Stimulated activated CD8-positive, alpha-beta memory T cell treated with anti-CD3 and anti-CD28 coated beads, Interleukin-15, amount 100 ng/mL, for 4 hours (primary cell): ENCODE results near the gene CDH23.

Experiments
- DNase-seq, 2 donors: peaks; one replicate each; pipeline ENCODE4 v3.0.0-alpha.2; 2020; ENCODE audit warnings: low read depth in 2 of 2

Gene CDH23

DNA sequence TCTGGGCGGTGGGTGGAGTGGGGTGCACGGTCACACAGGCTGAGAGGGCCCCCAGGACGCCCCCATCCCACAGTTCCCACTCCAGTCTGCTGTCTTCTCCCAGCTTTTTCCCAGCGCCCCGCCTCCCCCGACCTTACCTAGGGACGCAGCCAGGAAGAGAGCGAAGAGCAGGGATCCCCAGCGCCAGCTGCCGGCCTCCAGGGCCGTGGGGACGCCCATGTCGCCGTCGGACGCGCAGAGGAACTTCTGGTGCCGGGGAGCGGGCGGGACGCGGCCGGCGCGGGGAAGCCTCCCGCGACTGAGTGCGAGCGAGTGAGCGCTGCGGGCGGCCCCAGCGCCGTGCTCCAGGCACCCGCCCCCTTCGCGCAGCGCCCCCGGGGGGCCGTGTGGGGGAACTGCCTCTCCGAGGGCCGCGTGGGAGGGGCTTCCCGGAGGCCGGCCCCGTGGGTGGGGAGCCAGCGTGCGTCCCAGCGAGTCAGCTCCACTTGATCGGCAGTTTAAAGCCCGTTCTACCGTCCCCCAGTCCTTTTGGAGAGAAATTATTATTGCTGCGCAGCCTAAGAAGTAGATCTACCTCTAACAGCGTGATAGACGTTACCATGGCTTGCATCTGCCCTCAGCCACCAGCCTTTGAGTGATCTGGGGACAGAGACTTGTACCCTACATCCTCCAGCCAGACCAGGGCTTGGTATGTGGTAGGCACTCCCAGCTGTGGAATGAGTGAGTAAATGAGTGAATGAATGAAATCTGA, 376.7 kb downstream of the CDH23 start, which contains the start of gene VSIR:
Gene VSIR (minus strand): TSS at position 300 of the 751 bp plus-strand sequence. CDS start 81 bp downstream, at position 219.
- DNase-seq, result peak; percentile 91 to 92

- DNase-seq, result no peak
Measured at GRCh38 chr10:71774916-71775702, 378.4 kb downstream of the CDH23 start.

- DNase-seq, result no peak
Measured at GRCh38 chr10:71776481-71776925, 379.8 kb downstream of the CDH23 start.

- DNase-seq, result no peak
Measured at GRCh38 chr10:71777213-71777985, 380.7 kb downstream of the CDH23 start.

DNA sequence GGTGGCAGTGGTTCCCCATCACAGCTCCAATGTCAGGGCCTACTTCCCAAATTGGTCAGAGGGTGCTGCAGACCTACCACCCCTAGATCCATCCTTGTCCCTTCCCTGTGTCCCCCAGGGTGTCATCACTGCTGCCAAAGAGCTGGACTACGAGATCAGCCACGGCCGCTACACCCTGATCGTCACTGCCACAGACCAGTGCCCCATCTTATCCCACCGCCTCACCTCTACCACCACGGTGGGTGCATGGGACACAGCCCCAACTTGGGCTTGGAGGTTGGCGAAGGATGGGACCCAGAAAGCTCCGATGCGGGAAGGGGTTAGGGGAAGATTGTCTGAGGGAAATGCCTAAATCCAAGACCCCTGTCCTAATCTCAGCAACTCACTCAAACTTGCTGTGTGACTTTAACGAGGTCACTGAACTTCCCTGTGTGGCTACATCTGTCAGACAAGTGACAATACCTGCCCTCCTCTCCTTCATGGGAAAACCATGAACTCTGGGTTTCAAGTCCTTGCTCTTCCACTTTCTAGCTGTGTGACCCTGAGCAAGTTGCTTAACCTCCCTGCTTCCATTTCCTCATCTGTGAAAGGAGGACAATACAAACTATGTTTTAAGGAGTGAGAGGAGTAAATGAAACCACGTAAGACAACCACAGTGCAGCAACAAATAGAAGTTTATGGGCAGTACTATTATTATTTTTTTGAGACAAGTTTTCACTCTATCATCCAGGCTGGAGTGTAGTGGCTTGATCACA, 381.5 kb downstream of the CDH23 start:
- no peak for DNase-seq

DNA sequence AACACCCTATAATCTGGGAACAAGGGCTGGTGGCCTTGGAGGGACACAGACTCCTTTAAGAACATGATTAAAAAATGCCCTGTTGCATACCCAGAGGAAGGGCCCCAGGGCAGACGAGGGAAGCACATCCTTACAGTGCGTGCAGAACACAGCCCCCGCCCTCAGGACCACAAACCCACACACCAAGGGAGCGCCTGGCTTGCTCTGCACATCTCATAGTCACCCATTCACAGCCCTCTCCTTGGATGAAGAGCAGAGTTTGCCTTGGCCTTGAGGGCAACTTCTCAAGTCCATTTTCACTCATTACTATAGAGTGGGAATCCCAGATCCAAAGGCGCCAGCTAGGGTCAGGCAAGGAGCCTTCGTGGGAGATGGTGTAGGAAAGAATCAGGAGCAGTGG, 382.9 kb downstream of the CDH23 start:
- DNase-seq, result no peak

- no peak for DNase-seq
Measured at GRCh38 chr10:71780156-71780555, 383.4 kb downstream of the CDH23 start.

- DNase-seq, result no peak
Measured at GRCh38 chr10:71780719-71781118, 384.0 kb downstream of the CDH23 start.

GRCh38 chr10:71782221-71782916, 385.6 kb downstream of the CDH23 start:
- no peak for DNase-seq

- no peak for DNase-seq
Measured at GRCh38 chr10:71782917-71783490, 386.3 kb downstream of the CDH23 start.

- no peak for DNase-seq
Measured at GRCh38 chr10:71783917-71784678, 387.4 kb downstream of the CDH23 start.

GRCh38 chr10:71784679-71785272, 388.1 kb downstream of the CDH23 start:
- no peak for DNase-seq

- no peak for DNase-seq
Measured at GRCh38 chr10:71788954-71789353, 392.2 kb downstream of the CDH23 start.

DNA sequence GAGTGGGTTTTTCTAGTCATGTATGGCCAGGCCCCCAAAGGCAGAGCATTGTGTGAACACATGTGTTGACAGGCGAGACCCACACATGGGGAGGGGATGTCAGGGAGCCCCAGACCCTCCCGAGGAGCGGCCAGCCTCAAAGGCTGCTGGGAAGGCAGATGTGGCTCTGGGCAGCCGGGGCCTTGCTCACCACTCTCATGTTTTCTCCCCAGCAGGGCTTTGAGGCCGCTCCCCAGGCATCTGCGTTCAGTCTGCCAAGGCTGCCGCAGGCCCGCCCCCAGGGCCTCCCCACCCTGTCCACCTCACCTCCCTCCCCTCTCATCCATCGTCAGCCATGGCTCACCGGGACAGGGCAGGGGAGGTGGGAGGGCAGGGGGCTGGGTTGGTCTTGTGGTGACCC, 393.2 kb downstream of the CDH23 start:
- no peak for DNase-seq

GRCh38 chr10:71790749-71791440, 394.2 kb downstream of the CDH23 start:
- DNase-seq, result no peak

DNA sequence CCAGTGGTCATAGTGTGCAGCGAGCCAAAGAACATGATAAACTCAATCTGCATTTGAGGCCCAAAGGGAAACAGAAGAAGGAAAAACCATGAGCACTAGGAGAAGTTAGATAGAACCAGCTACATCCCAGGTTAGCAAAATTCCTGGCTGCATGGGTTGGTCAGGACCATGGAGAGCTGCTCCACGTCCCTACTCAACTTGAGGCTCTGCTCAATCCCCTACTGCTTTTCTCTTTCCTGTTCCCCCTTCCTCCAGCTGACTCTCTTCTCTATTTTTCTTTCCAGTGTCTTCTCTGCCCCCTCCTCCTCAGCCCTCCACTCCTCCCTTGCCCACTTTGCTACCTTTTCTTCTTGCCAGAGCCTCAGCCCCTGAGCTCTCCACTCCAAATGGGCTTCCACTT, 398.5 kb downstream of the CDH23 start:
- DNase-seq, result no peak

GRCh38 chr10:71796749-71797405, 400.2 kb downstream of the CDH23 start:
- DNase-seq, result no peak
